GM21786 (cell line): ENCODE data around the gene GATD1.
"Not testable (repeated sequence)": the region's sequence is repeated elsewhere in the genome, so short reads cannot be mapped to it uniquely, and the experiment has no call there.

ENCODE experiments used
- ATAC-seq: cut with Tn5 transposase; IDR thresholded peaks from one replicate; pipeline ENCODE4 v1.9.1; 2021; ENCODE audit not compliant: unreplicated experiment

The GATD1 gene

GRCh38 chr11:765025-765801 is 12.1 kb downstream of the GATD1 start:
- ATAC-seq = no peak

GRCh38 chr11:764322-765024 is 12.8 kb downstream of the GATD1 start:
- no peak for ATAC-seq

GRCh38 chr11:763549-764321 is 13.6 kb downstream of the GATD1 start:
- no peak for ATAC-seq

GRCh38 chr11:763073-763463 is 14.2 kb downstream of the GATD1 start:
- ATAC-seq = no peak

- ATAC-seq = no peak
Measured at GRCh38 chr11:762421-763072, 14.7 kb downstream of the GATD1 start.

- ATAC-seq = no peak
Measured at GRCh38 chr11:761526-762108, 15.7 kb downstream of the GATD1 start.

- ATAC-seq = no peak
Measured at GRCh38 chr11:760236-760635, 17.1 kb downstream of the GATD1 start.

GRCh38 chr11:749731-750130 is 27.6 kb downstream of the GATD1 start:
- no peak for ATAC-seq

- peak; percentile 20 for ATAC-seq
Measured at GRCh38 chr11:748007-748359, 29.3 kb downstream of the GATD1 start.

DNA sequence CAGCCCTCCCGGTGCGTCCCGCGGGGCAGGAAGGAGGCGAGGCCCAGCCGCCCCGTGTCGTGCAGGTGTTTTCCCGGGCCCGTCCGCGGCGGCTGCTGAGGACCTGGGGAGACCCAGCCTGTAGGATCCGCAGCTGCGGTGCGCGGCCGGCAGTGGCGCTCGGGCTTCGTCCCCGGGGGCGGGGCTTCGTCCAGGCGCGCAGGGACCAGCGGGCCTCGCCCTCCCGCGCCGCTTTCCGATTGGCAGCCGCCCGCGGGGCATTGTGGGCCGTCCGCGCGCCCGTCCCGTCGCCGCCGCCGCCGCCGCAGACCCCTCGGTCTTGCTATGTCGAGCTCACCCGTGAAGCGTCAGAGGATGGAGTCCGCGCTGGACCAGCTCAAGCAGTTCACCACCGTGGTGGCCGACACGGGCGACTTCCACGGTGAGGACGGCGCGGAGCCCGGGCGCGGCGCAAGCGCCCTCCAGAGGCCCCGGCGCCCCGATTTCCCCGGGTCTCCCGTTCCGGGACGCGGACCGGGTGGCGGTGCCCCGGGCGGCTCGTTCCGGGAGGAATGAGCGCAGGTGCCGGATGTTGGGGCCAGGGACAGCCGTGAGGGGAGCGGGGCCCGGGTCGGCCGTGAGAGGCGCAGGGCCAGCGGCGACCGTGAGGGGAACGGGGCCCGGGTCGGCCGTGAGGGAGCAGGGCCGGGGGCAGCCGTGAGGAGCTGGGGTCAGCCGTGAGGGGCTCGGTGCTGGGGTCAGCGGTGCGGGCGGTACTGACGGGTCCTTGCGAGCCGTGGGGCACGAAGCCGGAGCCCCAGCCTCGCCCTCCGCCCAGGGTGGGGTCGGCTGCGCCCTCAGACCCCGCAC is 29.9 kb downstream of the GATD1 start, which contains the start of gene TALDO1:
TSS of gene TALDO1 (plus strand) at position 307 of the 849 bp plus-strand sequence. CDS start at position 325, 18 bp downstream.
- peak; percentile 77 for ATAC-seq

GRCh38 chr11:746289-747157 is 30.8 kb downstream of the GATD1 start:
- peak; percentile 23 for ATAC-seq

DNA sequence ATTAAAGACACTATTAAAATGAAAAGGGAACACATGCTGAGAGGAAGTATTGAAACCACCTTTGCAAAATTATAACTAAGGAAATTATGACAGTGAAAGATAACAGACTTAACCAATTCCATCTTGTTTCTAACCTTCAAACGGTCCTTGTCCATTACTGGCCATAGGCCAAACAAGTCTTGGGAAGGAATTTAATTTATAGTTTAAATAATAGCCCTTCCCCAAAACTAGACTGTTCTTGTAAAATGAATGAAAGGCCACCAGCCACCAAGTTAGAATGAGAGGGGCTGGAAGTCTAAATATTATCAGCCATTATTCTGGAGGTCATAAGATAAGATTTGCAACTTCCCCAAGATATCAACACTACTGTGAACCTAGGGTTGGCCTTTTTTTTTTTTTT is 31.9 kb downstream of the GATD1 start:
- ATAC-seq = no peak

DNA sequence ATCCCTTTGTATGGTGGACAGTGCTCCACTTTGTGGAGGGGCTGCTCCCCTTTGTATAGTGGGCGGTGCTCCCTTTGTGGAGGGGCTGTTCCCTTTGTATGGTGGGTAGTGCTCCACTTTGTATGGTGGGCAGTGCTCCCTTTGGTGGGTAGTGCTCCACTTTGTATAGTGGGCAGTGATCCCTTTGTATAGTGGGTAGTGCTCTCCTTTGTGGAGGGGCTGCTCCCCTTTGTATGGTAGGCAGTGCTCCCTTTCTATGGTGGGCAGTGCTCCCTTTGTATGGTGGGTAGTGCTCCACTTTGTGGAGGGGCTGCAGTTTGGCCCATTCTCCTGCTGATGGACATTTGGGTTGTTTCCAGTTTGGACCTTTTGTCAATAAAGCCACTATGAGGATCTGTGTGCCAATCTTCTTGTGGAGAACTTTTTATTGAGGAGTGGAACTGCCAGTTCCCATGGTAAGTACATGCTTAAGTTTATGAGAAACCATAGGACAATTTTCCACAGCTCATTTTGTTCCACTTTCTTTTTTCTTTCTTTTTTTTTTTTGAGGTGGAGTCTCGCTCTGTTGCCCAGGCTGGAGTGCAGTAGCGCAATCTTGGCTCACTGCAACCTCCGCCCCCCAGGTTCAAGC is 34.6 kb downstream of the GATD1 start:
- ATAC-seq = no peak

DNA sequence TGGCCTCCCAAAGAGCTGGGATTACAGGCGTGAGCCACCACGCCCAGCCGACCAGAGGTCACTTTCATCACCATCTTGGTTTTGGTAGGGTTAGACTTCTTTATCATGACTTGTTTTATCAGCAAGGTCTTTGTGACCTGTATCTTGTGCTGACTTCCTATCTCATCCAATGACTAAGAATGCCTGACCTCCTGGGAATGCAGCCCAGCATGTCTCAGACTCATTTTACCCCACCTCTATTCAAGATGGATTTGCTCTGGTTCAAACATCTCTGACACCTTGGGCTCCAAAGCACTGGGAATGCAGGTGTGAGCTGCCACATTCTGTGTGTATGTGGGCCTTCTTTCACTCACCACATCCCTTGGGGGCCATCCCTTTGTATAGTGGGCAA is 35.1 kb downstream of the GATD1 start:
- no peak for ATAC-seq

DNA sequence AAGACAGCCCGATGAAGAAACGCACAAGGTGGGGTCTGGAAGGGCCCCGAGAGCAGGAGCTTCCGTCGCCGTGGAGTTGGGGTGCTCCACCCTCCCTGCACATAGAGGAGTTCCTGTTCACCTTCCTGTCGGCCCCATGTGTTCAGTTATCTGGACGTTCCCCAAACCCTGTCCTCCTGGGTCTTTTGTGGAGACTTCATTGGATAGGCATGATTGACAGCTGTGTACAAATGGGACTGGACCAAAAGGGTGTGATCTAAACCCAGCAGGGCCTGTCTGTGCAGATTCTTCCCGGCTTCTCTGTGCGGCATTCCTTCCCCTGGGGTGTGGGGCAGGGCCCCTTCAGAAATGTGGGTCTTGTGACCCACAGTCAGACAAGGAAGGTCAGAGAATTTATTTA is 39.4 kb downstream of the GATD1 start:
- ATAC-seq = not testable (repeated sequence)

DNA sequence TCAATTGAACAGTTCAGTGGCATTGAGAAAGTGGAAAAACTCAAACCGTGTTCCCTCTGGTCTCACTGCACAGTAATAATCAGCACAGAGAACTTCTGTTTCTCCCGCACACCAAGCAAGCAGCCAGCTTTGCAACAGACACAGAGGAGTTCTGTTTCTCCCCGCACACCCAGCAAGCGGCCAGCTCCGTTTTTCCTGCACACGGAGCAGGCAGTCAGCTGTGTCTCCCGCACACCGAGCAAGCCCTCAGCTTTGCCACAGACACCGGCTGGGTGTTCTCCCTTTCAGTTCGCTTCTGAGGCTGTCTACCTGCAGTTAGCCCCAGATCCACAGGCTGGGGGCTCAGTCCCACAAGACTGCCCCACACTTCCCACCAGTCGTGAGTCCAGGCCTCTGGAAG is 39.9 kb downstream of the GATD1 start:
- ATAC-seq = no peak

DNA sequence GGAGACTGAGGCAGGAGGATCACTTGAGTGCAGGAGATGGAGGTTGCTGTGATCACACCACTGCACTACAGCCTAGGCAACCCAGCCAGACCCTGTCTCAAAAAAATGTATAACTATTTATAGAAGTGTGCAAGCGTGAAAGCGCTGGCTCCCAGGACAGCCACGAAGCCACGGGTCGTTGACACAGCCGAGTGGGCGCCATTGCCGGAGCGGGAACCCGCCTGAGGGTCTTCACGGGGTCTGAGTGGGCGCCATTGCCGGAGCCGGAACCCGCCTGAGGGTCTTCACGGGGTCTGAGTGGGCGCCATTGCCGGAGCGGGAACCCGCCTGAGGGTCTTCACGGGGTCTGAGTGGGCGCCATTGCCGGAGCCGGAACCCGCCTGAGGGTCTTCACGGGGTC is 42.7 kb downstream of the GATD1 start:
- not testable (repeated sequence) for ATAC-seq

- no peak for ATAC-seq
Measured at GRCh38 chr11:733072-733471, 44.2 kb downstream of the GATD1 start.
